HepG2 (cell line): ENCODE results near the gene PLCD4. TPM values are rescaled to one million over a fixed set of nuclear protein-coding genes. Genes with fewer than 3 reads are reported as not detected.

Experiments
- AGO1 ChIP-seq: fragments of 200-400 bp; formaldehyde crosslinking; IDR thresholded peaks from 2 replicates; pipeline ENCODE4 v1.6.1; 2017; ENCODE audit warnings: mild to moderate bottlenecking, low read depth, low read length, moderate library complexity; ENCODE audit not compliant: poor library complexity, severe bottlenecking
- BRD4 ChIP-seq: sonication (generic); formaldehyde crosslinking; IDR thresholded peaks from 2 replicates; pipeline ENCODE4 v1.4.0; 2020; ENCODE audit warnings: missing genetic modification reagents
- CCAR2 ChIP-seq: fragments of 200-400 bp; formaldehyde crosslinking; optimal IDR thresholded peaks from 2 replicates; pipeline ENCODE3; 2018; ENCODE audit warnings: low read depth, mild to moderate bottlenecking, low read length, moderate library complexity
- DR1 ChIP-seq: sonication (generic); formaldehyde crosslinking; IDR thresholded peaks from 2 replicates; pipeline ENCODE4 v1.8.0; 2021; ENCODE audit warnings: mild to moderate bottlenecking, missing genetic modification reagents, inconsistent platforms
- GZF1 ChIP-seq: sonication (generic); formaldehyde crosslinking; IDR thresholded peaks from 2 replicates; pipeline ENCODE4 v1.5.1; 2020; ENCODE audit warnings: mild to moderate bottlenecking, missing genetic modification reagents
- IKZF5 ChIP-seq: IDR thresholded peaks from 2 replicates; pipeline ENCODE4 v1.6.1; 2018; ENCODE audit warnings: missing genetic modification reagents, mild to moderate bottlenecking, missing compliant biosample characterization
- KDM1A ChIP-seq: IDR thresholded peaks from 2 replicates; pipeline ENCODE4 v1.6.1; 2016; ENCODE audit warnings: missing compliant biosample characterization
- MIXL1 ChIP-seq: IDR thresholded peaks from 2 replicates; pipeline ENCODE4 v1.6.1; 2016
- MNT ChIP-seq: fragments of 450-650 bp; IDR thresholded peaks from 2 replicates; pipeline ENCODE4 v1.6.1; 2016
- NFE2L1 ChIP-seq: sonication (generic); formaldehyde crosslinking; IDR thresholded peaks from 2 replicates; pipeline ENCODE4 v1.4.0; 2020; ENCODE audit warnings: missing genetic modification reagents, mild to moderate bottlenecking, borderline replicate concordance
- RNF219 ChIP-seq: sonication (generic); formaldehyde crosslinking; IDR thresholded peaks from 2 replicates; pipeline ENCODE4 v1.5.0; 2020; ENCODE audit warnings: mild to moderate bottlenecking, missing genetic modification reagents
- SUZ12 ChIP-seq: fragments of 150-350 bp; IDR thresholded peaks from 2 replicates; pipeline ENCODE4 v1.6.1; 2014; ENCODE audit warnings: low read depth, low read length
- ZNF577 ChIP-seq: sonication (generic); formaldehyde crosslinking; IDR thresholded peaks from 2 replicates; pipeline ENCODE4 v1.4.0; 2020; ENCODE audit warnings: mild to moderate bottlenecking, low read depth, missing genetic modification reagents, borderline replicate concordance
- ZNF720 ChIP-seq: sonication (generic); formaldehyde crosslinking; IDR thresholded peaks from 2 replicates; pipeline ENCODE4 v1.4.0; 2020; ENCODE audit warnings: missing genetic modification reagents
- polyA plus RNA-seq, 8 experiments: library from polyadenylated mRNA; depleted of rRNA in 3 of 8; stranded (reverse) in 7 of 8; unstranded in 1 of 8; fragments of >200 nt; fragmentation: Illumina TruSeq in 4 of 8; extraction: Trizol in 4 of 8; gene quantifications; 2 replicates each; pipeline versions ENCODE4 v1.2.1 to v1.2.3, GENCODE V29; 2011 to 2016; ENCODE audit warnings: low read depth in 4 of 8, missing spikeins in 1 of 8, mixed read lengths in 1 of 8; ENCODE audit not compliant: insufficient read depth in 1 of 8
- total RNA-seq, 5 experiments: library from RNA; depleted of rRNA; stranded (reverse); fragments of >200 nt; fragmentation: Illumina TruSeq; extraction: Trizol; gene quantifications; 2 replicates each; pipeline ENCODE4 v1.2.3, GENCODE V29; 2016; ENCODE audit warnings: low read depth in 1 of 5
- TF ChIP-seq, protein P1 (sequence below): IDR thresholded peaks from 2 replicates; pipeline ENCODE4 v1.6.1; 2016; ENCODE audit warnings: low read depth
- TF ChIP-seq, protein P2 (sequence below): sonication (generic); formaldehyde crosslinking; IDR thresholded peaks from 2 replicates; pipeline ENCODE4 v1.5.0; 2020; ENCODE audit warnings: missing genetic modification reagents, mild to moderate bottlenecking, borderline replicate concordance

PLCD4 gene
- total and polyA plus RNA-seq, 2 of the 13 experiments (the other 11 are each of a cell fraction or from before 2014, with no cell fraction given) = 0.26 TPM; not detected in 1

DNA sequence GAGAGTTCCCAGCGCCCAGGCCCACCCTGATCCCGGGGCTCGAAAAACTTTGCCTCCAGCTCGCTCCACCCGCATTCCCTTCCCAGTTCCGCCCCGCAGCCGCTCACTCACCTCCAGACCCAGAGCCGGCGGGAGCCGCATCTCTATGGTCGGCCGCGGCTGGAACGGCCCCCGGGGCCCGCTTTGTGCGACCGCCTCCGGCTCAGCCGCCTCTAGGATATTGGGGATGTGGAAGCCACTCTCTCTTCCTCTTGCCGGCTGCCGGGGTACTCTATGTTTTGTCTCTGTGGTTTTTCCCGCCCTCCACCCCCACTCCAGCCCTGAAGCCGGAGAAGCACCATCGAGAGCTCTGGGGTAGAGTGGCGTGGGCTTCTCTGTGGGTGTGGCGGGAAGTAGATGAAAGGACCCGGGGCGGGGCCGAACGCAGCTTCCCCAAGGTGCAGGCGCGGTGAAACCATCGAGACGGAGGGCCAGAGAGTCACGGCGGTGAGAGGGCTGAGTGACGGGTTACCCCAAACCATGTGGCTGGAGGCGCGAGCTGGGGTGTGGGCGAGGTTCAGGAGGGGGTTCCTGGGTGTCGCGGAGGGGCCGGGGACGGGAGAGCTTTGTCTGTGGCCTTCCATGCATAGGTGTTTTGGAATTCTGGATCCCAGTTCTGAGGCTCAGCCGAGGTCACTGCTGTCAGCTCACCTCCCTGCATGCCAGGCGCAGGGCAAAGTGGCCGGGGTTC, 51.7 kb downstream of the PLCD4 start, which contains the start of the genes BCS1L and ZNF142 (continued):
- TF ChIP-seq, protein P1, sequence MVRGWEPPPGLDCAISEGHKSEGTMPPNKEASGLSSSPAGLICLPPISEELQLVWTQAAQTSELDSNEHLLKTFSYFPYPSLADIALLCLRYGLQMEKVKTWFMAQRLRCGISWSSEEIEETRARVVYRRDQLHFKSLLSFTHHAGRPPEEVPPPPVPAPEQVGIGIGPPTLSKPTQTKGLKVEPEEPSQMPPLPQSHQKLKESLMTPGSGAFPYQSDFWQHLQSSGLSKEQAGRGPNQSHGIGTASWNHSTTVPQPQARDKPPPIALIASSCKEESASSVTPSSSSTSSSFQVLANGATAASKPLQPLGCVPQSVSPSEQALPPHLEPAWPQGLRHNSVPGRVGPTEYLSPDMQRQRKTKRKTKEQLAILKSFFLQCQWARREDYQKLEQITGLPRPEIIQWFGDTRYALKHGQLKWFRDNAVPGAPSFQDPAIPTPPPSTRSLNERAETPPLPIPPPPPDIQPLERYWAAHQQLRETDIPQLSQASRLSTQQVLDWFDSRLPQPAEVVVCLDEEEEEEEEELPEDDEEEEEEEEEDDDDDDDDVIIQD (CRISPR knock-in tag) = peak; percentile 31; the same call in 1 of the 2 replicates
- TF ChIP-seq BRD4 = 0 out of 2 replicates have a peak, but pooled peaks have one; percentile 51
- TF ChIP-seq GZF1 (CRISPR knock-in tag) = no peak
- peak; percentile 46 for TF ChIP-seq MNT
- TF ChIP-seq AGO1 = peak; percentile 83
- TF ChIP-seq DR1 (CRISPR knock-in tag) = peak; percentile 82
- peak; percentile 96 for TF ChIP-seq IKZF5 (CRISPR knock-in tag)
- peak; percentile 88 for TF ChIP-seq CCAR2
- no peak; the same call in 1 of the 2 replicates for TF ChIP-seq KDM1A
- TF ChIP-seq ZNF720 (CRISPR knock-in tag) = no peak
- TF ChIP-seq NFE2L1 (CRISPR knock-in tag) = no peak
- no peak for TF ChIP-seq RNF219
- TF ChIP-seq ZNF577 = no peak; the same call in 1 of the 2 replicates
- TF ChIP-seq, protein P2, sequence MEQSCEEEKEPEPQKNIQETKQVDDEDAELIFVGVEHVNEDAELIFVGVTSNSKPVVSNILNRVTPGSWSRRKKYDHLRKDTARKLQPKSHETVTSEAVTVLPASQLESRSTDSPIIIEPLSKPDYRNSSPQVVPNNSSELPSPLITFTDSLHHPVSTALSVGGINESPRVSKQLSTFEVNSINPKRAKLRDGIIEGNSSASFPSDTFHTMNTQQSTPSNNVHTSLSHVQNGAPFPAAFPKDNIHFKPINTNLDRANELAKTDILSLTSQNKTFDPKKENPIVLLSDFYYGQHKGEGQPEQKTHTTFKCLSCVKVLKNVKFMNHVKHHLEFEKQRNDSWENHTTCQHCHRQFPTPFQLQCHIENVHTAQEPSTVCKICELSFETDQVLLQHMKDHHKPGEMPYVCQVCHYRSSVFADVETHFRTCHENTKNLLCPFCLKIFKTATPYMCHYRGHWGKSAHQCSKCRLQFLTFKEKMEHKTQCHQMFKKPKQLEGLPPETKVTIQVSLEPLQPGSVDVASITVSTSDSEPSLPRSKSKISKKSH = 0 out of 2 replicates have a peak, but pooled peaks have one; percentile 58
- no peak for TF ChIP-seq SUZ12
- no peak for TF ChIP-seq MIXL1 (CRISPR knock-in tag)
